GM18868 (cell line): ENCODE measurements around the gene OTOP1.
"Not testable (repeated sequence)": the region's sequence is repeated elsewhere in the genome, so short reads cannot be mapped to it uniquely, and the experiment has no call there.

ENCODE experiments used
- ATAC-seq: cut with Tn5 transposase; IDR thresholded peaks from one replicate; pipeline ENCODE4 v1.9.1; 2021; ENCODE audit warnings: mild to moderate bottlenecking, moderate library complexity; ENCODE audit not compliant: unreplicated experiment

Gene OTOP1

GRCh38 chr4:4165701-4166392 lies 60.9 kb downstream of the OTOP1 start:
- not testable (repeated sequence) for ATAC-seq

- ATAC-seq = not testable (repeated sequence)
Observed at GRCh38 chr4:4164532-4165173, 62.1 kb downstream of the OTOP1 start.

GRCh38 chr4:4162186-4162585 lies 64.5 kb downstream of the OTOP1 start:
- not testable (repeated sequence) for ATAC-seq

GRCh38 chr4:4160956-4161665 lies 65.6 kb downstream of the OTOP1 start:
- ATAC-seq = not testable (repeated sequence)

- ATAC-seq = not testable (repeated sequence)
Observed at GRCh38 chr4:4145622-4146021, 81.1 kb downstream of the OTOP1 start.

GRCh38 chr4:4143376-4143775 lies 83.4 kb downstream of the OTOP1 start:
- not testable (repeated sequence) for ATAC-seq

GRCh38 chr4:4142679-4143078 lies 84.0 kb downstream of the OTOP1 start:
- ATAC-seq = not testable (repeated sequence)

GRCh38 chr4:4141186-4141585 lies 85.5 kb downstream of the OTOP1 start:
- not testable (repeated sequence) for ATAC-seq
